NT2/D1 (cell line): Measurements from ENCODE around the gene ADAR.

Experiments used
- YY1 ChIP-seq: IDR thresholded peaks from 2 replicates; pipeline ENCODE4 v1.6.1; 2011; ENCODE audit not compliant: insufficient read length, insufficient read depth
- ZNF274 ChIP-seq: IDR thresholded peaks from 2 replicates; pipeline ENCODE4 v1.6.1; 2011; ENCODE audit warnings: mild to moderate bottlenecking, low read depth, low read length

DNA sequence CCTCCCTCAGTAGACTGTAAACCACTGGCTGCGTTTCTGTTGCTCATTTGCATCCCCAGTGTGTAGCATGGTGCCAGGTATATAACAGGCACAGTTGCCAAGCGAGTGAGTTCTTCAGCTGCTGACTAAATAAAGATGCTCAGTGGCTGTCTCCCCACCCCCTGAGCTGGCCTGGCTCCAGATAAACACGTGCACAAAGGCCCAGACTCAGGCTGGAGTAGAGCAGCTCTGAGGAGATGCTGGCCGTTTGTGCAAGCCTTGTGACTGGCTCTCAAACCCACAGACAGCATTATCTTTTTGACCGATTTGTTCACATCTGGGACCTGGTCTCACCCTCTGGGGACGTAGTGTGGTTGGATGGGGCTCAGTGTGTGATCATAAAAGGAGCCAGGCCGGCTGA is 33.3 kb downstream of the ADAR start:
- TF ChIP-seq YY1 (no peak), ZNF274 (no peak)
